NT2/D1 (cell line): Measurements from ENCODE around the gene TIMM17B.

Experiments used
- DNase-seq: peaks from one replicate; pipeline ENCODE4 v3.0.0-alpha.2; 2011; ENCODE audit warnings: low read depth, low spot score
- H3K27me3 ChIP-seq: 2 replicates; pipeline ENCODE4 v1.6.0; 2011; ENCODE audit warnings: mild to moderate bottlenecking; ENCODE audit not compliant: insufficient read length, insufficient read depth
- H3K36me3 ChIP-seq: 2 replicates; pipeline ENCODE4 v1.6.1; 2011; ENCODE audit warnings: mild to moderate bottlenecking, low read length, mixed read lengths; ENCODE audit not compliant: insufficient read depth, insufficient read length
- H3K4me1 ChIP-seq: 2 replicates; pipeline ENCODE4 v1.5.1; 2011; ENCODE audit not compliant: insufficient read depth, insufficient read length
- H3K4me3 ChIP-seq: 2 replicates; pipeline ENCODE4 v1.5.1; 2011; ENCODE audit warnings: low read depth; ENCODE audit not compliant: insufficient read length
- H3K9ac ChIP-seq: 2 replicates; pipeline ENCODE4 v1.6.0; 2011; ENCODE audit warnings: low read depth; ENCODE audit not compliant: insufficient read length
- H3K9me3 ChIP-seq: 2 replicates; pipeline ENCODE4 v1.5.1; 2011; ENCODE audit warnings: mild to moderate bottlenecking, low read length; ENCODE audit not compliant: insufficient read depth
- SUZ12 ChIP-seq: IDR thresholded peaks from 2 replicates; pipeline ENCODE4 v1.6.1; 2011; ENCODE audit not compliant: insufficient read length, insufficient read depth; ENCODE audit errors: extremely low read depth
- YY1 ChIP-seq: IDR thresholded peaks from 2 replicates; pipeline ENCODE4 v1.6.1; 2011; ENCODE audit not compliant: insufficient read length, insufficient read depth
- ZNF274 ChIP-seq: IDR thresholded peaks from 2 replicates; pipeline ENCODE4 v1.6.1; 2011; ENCODE audit warnings: mild to moderate bottlenecking, low read depth, low read length

Gene TIMM17B

DNA sequence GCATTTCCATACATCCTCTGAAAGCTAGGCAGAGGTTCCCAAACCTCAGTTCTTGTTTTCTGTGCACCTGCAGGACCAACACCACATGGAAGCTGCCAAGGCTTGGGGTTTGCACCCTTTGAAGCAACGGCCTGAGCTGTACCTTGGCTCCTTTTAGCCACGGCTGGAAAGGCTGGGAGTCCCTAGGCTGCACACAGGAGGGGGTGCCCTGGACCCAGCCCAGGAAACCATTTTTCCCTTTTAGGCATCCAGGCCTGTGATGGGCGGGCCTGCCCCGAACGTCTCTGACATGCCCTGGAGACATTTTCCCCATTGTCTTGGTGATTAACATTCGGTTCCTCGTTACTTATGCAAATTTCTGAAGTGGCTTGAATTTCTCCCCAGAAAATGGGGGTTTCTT lies 44.7 kb downstream of the TIMM17B start:
- Histone ChIP-seq H3K4me1 (no peaks in the 10 kb centered on the region), H3K36me3 (no peaks in the 10 kb centered on the region), H3K9me3 (peaks cover 20% of the 10 kb centered on the region; the same call in 1 of the 2 replicates), H3K9ac (no peak overlapping the region), H3K27me3 (no peaks in the 10 kb centered on the region), H3K4me3 (no peak overlapping the region)
- no peak for TF ChIP-seq SUZ12
- no peak for TF ChIP-seq YY1
- no peak for TF ChIP-seq ZNF274
- DNase-seq = no peak

DNA sequence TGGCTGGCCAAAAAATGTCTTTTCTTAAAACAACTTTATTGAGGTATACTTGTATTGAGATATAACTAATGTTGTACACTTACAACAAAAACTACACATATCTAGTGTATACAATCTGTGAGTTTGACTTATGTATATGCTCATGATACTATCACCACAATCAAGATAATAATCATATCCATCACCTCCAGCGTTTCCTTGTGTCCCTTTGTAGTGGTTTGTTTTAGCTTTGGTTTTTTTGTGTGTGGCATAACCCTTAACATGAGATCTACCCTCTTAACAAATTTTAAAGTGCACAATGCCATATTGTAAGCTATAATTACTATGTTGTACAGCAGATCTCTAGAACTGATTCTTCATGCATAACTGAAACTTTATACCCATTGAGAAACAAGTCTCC lies 48.7 kb downstream of the TIMM17B start:
- peaks cover 20% of the 10 kb centered on the region; the same call in 1 of the 2 replicates for H3K9me3 ChIP-seq
- H3K4me1 ChIP-seq = no peaks in the 10 kb centered on the region
- no peaks in the 10 kb centered on the region for H3K27me3 ChIP-seq
- no peaks in the 10 kb centered on the region for H3K36me3 ChIP-seq
- DNase-seq = no peak
- H3K9ac ChIP-seq = no peak overlapping the region
- no peak for TF ChIP-seq YY1
- no peak for TF ChIP-seq ZNF274
- no peak for TF ChIP-seq SUZ12
- H3K4me3 ChIP-seq = no peak overlapping the region
